GM12872 (cell line): ENCODE results near the gene CREBRF.

Experiments used
- CTCF ChIP-seq: IDR thresholded peaks from 3 replicates; pipeline ENCODE4 v1.5.1; 2011; ENCODE audit warnings: low read depth, mild to moderate bottlenecking, low read length, moderate library complexity; ENCODE audit not compliant: insufficient read depth

The CREBRF gene

GRCh38 chr5:173055042-173055721, 970 bp upstream of the CREBRF start:
- no peak for TF ChIP-seq CTCF

- TF ChIP-seq CTCF, result no peak
Measured at GRCh38 chr5:173055722-173055982, 500 bp upstream of the CREBRF start.

GRCh38 chr5:173056783-173057061, 570 bp downstream of the CREBRF start:
- TF ChIP-seq CTCF, result no peak

GRCh38 chr5:173057062-173057924, 1.1 kb downstream of the CREBRF start:
- no peak for TF ChIP-seq CTCF

- TF ChIP-seq CTCF, result no peak
Measured at GRCh38 chr5:173062141-173062540, 6.0 kb downstream of the CREBRF start.

- TF ChIP-seq CTCF, result no peak
Measured at GRCh38 chr5:173065155-173065554, 9.0 kb downstream of the CREBRF start.

GRCh38 chr5:173069671-173070070, 13.5 kb downstream of the CREBRF start:
- TF ChIP-seq CTCF, result no peak
